GM12865 (cell line): ENCODE data around the gene MYO10.

Experiments used
- DNase-seq: peaks from one replicate; pipeline ENCODE4 v3.0.0; 2010; ENCODE audit warnings: low read depth
- H3K4me3 ChIP-seq: 2 replicates; pipeline ENCODE4 v1.5.1; 2011; ENCODE audit warnings: mild to moderate bottlenecking, low read depth, low read length, control low read depth
- TF ChIP-seq, protein P1 (sequence below): IDR thresholded peaks from 2 replicates; pipeline ENCODE4 v1.5.1; 2011; ENCODE audit warnings: low read length, control low read depth, low read depth, inconsistent platforms; ENCODE audit not compliant: insufficient read depth; ENCODE audit errors: missing control alignments

The MYO10 gene

GRCh38 chr5:16907270-16907669 is 28.8 kb downstream of the MYO10 start:
- no peak overlapping the region for H3K4me3 ChIP-seq
- TF ChIP-seq, protein P1, sequence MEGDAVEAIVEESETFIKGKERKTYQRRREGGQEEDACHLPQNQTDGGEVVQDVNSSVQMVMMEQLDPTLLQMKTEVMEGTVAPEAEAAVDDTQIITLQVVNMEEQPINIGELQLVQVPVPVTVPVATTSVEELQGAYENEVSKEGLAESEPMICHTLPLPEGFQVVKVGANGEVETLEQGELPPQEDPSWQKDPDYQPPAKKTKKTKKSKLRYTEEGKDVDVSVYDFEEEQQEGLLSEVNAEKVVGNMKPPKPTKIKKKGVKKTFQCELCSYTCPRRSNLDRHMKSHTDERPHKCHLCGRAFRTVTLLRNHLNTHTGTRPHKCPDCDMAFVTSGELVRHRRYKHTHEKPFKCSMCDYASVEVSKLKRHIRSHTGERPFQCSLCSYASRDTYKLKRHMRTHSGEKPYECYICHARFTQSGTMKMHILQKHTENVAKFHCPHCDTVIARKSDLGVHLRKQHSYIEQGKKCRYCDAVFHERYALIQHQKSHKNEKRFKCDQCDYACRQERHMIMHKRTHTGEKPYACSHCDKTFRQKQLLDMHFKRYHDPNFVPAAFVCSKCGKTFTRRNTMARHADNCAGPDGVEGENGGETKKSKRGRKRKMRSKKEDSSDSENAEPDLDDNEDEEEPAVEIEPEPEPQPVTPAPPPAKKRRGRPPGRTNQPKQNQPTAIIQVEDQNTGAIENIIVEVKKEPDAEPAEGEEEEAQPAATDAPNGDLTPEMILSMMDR = no peak
- DNase-seq = no peak

DNA sequence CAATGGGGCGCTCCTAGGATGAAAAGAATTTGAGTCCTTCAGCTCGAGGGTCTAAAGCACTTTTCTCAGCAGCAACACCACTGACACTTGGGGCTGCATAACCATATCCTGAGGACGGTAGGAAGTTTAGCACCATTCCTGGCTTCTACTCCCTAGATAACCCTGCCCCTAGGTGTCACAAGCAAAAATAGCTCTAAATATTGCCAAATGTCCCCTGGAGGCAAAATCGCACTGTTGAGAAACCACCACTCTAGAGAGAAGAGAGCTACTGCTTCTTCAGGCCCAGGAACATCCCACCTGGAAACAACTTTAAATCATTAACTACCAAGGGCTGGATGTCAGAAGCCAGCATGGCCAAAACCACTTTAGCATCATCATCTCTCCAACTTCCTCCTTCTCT is 29.8 kb downstream of the MYO10 start:
- TF ChIP-seq, protein P1 = no peak
- DNase-seq = no peak
- no peak overlapping the region for H3K4me3 ChIP-seq

- DNase-seq = no peak
- H3K4me3 ChIP-seq = no peak overlapping the region
- TF ChIP-seq, protein P1 = no peak
Measured at GRCh38 chr5:16903480-16904300, 32.4 kb downstream of the MYO10 start.

DNA sequence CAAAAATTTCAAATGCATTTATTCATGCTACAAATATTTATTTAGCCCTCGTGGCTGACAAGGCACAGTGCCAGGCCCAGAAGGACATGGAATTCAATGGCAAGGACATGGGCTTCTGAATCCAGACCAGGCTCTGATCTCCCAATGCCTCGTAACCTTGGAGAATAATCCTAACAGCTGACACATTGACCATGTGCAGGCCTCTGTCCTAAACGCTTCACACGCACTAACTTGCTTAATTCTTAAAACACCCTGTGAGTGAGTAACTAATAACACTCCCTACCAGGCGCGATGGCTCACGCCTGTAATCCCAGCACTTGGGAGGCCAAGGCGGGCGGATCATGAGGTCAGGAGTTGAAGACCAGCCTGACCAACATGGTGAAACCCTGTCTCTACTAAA is 33.2 kb downstream of the MYO10 start:
- H3K4me3 ChIP-seq = no peak overlapping the region
- TF ChIP-seq, protein P1 = no peak
- no peak for DNase-seq

- no peak overlapping the region for H3K4me3 ChIP-seq
- no peak for DNase-seq
- TF ChIP-seq, protein P1 = no peak
Measured at GRCh38 chr5:16901021-16901644, 35.0 kb downstream of the MYO10 start.

DNA sequence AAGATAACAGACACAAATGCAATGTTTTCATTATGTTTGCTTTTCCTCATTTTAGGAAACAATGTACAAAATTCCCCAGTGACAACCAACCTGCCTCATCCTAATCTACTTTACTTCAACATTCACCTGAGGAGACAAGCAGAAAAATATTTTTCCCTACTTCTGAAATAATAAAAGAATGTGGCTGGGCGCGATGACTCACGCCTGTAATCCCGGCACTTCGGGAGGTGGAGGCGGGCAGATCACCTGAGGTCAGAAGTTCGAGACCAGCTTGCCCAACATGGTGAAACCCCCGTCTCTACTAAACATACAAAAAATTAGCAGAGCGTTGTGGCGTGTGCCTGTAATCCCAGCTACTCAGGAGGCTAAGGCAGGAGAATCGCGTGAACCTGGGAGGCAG is 36.9 kb downstream of the MYO10 start:
- TF ChIP-seq, protein P1 = no peak
- no peak for DNase-seq
- H3K4me3 ChIP-seq = no peak overlapping the region
